Measurements from ENCODE around the gene PECR. TPM values are rescaled to one million over a fixed set of nuclear protein-coding genes. Genes with fewer than 3 reads are reported as not detected.

The PECR gene
- total RNA-seq, 1 donor from 2014 or later, result 6.0 TPM

DNA sequence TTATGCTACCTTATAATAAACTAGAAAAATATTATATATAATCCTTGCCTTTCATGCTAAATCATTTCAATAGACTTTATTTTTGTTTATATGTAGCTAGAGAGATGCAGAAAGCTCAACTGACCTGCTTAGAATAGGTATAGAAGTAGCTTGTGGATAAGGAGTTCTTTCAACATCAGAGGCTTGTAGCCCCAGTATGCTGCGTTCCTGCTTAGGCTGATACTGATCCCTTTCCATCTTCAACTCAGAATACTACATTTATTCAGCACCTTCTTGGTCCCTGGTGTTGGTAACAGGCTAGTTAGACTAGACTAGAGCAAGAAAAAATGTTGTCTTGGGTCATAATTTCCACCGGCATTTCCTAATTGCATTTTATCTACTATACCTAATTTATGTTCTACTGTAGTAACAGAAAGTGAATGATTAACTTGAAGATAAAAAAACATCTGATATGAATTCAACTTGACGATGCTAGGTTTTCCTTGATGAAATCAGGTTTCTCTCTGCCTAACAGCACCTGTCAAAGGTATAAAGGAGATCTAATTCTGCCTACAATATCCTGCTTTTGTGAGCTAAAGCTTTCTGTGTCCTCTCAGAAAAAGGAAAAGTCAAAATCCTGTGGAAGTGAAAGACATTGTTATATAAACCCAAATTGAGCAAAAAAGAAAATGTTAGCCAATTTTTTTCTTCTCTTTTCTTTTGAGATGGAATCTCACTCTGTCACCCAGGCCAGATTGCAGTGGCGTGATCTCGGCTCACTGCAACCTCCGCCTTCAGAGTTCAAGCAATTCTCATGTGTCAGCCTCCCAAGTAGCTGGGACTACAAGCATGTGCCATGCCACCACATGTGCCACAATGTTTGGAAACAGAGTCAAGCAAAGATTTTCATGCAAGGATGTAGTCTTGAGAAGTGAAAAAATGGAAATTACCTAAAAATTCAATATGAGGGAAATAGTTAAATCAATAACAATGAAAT is 5.8 kb downstream of the PECR start:
- intact Hi-C loops (cut with DNase I), result no loop called here
- ATAC-seq (ENCODE audit: poor library complexity), result no peak
- DNase-seq, result no peak

DNA sequence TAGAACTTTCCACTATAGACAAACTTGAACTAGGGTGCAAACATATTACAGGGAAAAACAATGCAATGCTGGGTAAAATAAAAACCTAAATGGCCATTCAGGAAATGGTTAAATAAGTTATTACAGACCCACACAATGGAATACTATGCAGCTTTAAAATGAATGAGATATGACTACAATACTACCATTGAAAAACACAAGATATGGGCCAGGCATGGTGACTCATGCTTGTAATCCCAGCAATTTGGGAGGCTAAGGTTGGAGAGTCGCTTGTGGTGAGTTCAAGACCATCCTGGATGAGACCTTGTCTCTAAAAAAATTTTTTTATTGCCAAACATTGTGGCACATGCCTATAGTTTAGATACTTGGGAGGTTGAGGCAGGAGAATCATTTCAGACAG is 6.8 kb downstream of the PECR start:
- intact Hi-C loops (cut with DNase I), result no loop called here
- DNase-seq, result no peak
- ATAC-seq (ENCODE audit: poor library complexity), result no peak

DNA sequence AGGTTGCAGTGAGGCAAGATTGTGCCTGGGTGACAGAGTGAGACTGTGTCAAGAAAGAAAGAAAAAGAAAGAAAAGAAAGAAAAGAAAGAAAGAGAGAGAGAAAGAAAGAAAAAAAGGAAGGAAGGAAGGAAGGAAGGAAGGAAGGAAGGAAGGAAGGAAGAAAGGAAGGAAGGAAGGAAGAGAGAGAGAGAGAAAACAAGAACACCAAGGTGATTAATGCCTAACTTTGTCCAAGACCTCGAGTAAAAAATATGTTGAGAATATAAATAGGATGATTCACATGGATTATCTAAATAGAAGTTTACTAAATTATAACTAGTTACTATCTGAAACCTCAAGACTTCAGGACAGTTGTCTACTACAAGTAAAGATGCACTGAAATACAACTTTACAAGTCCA is 7.2 kb downstream of the PECR start:
- no peak for DNase-seq
- no peak for ATAC-seq (ENCODE audit: poor library complexity)
- intact Hi-C loops (cut with DNase I), result no loop called here

DNA sequence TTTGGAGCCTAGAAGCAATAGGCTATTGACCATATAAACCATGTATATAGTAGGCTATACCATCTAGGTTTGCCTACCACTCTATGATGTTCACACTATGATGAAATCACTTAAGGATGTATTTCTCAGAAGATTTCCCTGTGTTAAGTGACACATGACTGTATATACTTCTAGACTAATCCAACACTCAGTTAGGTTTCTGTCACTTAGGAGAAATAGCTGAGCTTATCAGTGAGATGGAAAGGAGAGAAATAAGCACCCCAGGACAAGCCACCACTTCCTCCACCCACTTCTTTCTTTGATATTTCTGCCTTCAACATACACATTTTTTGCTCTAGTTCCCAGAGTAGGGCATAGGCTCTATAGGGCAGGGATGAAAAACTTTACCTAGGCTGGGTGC is 7.8 kb downstream of the PECR start:
- intact Hi-C loops (cut with DNase I), result no loop called here
- DNase-seq, result no peak
- no peak for ATAC-seq (ENCODE audit: poor library complexity)

DNA sequence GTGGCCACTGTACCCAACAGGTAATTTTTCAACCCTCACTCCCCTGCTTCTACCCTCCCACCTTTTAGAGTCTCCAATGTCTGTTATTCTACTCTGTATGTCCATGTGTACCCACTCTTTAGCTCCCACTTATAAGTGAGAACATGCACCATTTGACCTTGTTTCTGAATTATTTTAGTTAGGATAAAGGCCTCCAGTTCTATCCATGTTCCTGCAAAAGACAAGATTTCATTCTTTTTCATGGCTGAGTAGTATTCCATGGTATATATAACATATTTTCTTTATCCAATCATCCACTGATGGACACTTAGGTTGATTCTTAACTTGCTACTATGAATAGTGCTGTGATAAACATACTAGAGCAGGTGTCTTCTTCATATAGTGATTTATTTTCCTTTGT is 9.1 kb downstream of the PECR start:
- no peak for DNase-seq
- intact Hi-C loops (cut with DNase I), result no loop called here
- ATAC-seq (ENCODE audit: poor library complexity), result no peak

DNA sequence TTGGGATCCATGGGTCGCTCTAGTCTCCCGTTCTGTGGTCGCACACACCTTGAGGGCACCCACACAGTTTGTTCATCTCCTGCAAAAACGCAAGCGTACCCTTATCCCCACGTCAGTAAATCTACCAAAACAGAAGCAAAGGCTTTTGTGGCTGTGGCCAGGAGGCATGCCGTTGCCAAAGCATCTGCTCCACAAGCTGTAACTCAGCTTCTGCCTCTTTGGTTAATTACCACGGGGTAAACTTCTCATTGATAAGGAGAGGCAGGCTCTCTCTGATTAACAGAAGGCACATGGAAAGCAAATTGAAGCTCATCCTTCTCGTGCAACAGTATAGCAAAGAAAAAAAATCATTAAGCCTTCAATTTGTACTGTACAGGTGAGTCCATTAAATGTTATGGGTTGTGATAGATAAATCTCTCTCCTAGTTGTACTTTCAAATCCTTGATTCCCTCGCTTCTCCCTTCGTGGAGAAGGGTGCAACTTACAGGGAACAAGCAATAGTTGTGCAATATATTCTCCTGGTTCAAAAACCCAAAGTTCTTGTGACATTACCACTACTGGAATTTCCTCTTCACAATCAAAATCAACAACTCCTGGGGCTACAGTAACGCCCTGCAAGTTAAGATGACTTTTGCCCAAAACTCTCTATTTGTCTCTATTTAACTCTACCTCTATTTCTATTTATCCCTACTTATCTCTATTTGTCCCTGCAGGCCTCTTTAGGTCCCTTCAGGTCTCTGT is 10.3 kb downstream of the PECR start:
- DNase-seq (no peak), ATAC-seq (ENCODE audit: poor library complexity) (no peak)
- intact Hi-C loops (cut with DNase I), result no loop called here

DNA sequence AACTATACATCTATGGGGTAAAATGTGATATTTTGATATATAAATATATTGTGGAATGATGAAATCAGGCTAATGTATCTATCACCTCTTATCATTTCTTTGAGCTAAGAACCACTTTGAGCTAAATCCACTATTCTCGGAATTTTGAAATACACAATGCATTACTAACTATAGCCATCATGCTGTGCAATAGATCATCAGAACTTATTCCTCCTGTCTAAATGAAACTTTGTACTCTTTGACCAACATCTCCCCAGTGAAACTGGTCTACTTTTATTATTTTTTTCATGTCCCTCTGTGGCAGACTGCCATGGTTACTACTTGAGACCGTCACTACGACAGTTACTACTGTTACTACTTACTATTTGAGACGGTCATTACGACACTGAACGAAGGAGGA is 11.4 kb downstream of the PECR start:
- intact Hi-C loops (cut with DNase I), result no loop called here
- DNase-seq, result no peak
- no peak for ATAC-seq (ENCODE audit: poor library complexity)

DNA sequence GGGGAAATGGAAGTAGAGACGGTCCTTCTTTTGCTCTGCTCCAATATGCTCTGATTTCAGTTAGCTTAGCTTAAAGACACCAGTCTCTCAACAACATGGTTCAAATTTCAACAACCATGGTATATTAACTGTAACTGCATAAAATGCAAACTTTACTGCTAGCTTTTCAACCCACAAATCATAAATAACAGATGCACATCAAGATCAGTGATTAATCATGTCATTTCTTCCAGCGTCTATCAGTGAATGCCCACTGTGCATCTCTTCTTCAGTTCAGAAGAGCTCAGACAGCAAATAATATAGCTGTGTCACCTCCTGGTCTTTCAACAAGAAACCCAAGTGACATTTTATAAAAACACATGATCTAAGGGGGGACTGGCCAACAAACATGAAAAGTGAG is 12.6 kb downstream of the PECR start:
- intact Hi-C loops (cut with DNase I), result no loop called here
- DNase-seq, result no peak

DNA sequence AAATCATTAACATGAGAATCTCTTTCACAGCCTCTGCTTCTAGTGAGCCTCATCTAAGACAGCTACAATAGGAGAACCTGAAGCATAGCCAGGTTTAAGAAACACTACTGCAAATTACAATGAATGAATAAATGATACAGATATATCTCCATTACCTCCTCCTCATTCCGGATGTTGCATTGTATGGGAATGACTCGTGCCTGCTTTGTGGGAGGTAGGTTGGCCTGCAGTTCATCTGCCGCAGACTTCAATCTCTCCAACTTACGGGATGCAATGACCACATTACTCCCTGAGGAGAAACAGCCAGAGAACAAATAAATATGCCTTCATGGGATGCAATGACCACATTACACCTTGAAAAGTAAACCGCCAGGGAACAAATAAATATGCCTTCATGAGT is 15.4 kb downstream of the PECR start:
- intact Hi-C loops (cut with DNase I), result no loop called here
- DNase-seq (no peak), ATAC-seq (ENCODE audit: poor library complexity) (no peak)

More for the DNA sequence above, 12.6 kb downstream of the PECR start:
- no peak for ATAC-seq (ENCODE audit: poor library complexity)

DNA sequence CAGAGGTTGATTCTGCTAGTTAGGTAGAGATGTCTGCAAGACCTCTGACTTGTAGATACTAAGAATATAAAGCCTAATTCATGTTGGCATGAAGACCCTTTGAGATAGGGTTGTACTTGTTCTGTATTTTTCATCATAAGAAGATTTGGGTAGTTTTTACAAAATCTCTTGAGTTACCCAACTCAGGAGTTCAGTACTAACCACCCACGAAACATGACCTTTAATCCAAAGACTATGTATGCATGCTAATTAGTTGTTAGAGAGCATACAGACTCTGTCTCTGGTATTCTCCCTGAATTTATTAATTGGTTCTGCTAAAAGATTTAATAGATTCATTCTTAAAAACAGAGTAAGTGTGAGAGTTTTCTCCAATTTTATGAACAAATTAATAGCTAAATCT is 16.9 kb downstream of the PECR start:
- intact Hi-C loops (cut with DNase I), result no loop called here
- DNase-seq (no peak), ATAC-seq (ENCODE audit: poor library complexity) (no peak)

DNA sequence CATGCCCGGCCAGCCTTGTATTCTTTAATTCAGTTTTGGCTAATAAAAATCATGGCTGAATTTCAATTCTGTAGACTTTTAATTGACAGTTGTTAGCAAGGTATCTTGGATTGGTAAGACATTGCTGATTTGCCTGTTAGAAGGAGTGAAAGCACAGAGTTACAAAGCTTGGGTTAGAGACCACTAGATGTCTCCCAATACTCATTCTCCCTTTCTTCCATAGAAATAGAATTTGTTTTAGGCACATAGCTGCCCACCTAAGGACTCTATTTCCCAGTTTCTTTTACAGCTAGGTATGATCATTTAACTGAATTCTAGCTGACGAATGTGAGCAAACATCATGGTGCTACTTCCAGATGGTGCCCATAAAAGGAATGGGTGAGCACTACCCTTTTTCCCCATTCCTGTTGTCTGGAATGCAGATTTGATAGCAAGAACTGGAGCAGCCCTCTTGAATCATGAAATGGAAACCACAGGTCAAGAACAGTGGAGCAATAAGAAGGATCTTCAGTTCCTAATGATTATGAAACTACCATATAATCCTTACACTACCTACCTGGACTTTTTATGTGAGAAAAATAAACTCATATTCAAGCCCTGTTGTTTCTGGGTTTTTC is 17.5 kb downstream of the PECR start:
- intact Hi-C loops (cut with DNase I), result no loop called here
- DNase-seq (no peak), ATAC-seq (ENCODE audit: poor library complexity) (no peak)

DNA sequence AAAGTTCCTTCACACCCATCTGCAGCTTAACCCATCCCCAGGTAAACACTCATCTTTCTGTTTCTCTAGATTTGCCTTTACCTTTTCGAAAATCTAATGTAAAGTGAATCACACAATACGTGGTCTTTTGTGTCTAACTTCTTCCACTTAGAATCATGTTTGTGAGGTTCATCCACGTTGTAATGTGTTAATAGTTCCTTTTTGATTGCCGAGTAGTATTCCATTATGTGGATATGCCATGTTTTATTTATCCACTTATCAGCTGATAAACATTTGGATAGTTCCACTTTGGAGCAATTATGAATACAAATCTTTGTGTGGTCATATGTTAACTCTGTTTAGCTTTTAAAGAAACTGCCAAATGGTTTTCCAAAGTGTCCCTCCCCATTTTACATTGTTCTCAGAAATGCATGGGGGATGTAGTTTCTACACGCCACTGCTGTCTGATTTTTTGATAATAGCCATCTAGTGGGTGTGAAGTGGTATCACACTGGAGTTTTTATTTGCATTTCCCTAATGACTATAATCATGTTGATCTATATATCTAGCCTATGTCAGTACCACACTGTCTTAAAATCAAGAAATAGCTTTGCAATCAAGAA is 22.3 kb downstream of the PECR start:
- no peak for DNase-seq
- intact Hi-C loops (cut with DNase I), result no loop called here
- no peak for ATAC-seq (ENCODE audit: poor library complexity)

DNA sequence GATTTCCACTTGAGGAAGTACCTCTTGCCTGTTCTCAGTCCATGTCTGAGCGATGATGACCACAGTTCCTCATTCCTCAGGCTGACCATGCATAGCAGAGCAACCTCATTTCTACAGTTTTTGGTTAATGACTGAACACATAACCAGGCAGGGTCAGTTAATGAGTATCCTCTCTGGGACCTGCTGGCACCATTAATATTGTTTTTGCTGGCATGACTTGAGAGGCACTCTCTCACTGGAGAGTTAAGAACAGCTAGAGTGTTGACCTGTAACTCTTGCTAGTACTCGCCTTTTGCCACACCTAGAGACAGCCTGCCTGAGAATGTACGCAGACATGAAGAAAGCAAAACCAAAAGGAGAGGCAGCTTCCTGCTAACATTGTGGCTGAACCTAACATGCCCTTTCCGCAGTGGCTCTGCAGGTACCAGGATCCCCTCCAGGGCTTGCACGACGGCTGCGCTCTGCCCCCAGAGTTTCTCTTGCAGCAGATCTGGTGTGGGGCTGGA is 23.9 kb downstream of the PECR start:
- ATAC-seq (ENCODE audit: poor library complexity), result no peak

DNA sequence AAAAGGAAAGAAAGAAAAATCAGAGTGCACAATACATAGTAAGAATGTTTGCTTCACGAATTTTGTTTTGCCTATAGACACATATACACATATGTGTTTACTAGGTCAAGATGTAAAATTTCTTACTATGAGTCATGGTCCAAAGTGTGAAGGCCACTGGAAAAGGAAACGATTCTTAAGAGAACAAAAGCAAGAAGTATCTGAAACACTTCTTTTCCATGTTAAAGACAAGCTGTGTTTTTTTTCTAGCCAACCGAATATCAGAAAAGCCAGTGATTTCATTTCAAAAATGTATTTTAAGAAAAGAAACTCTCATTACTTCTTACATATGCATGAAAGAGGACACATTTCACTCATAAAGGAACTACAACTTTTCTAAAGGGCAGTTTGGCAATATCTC is 24.9 kb downstream of the PECR start:
- ATAC-seq (ENCODE audit: poor library complexity) (no peak), DNase-seq (no peak)
- intact Hi-C loops (cut with DNase I), result no loop called here

More for the DNA sequence above, 23.9 kb downstream of the PECR start:
- DNase-seq, result no peak
- intact Hi-C loops (cut with DNase I), result no loop called here

DNA sequence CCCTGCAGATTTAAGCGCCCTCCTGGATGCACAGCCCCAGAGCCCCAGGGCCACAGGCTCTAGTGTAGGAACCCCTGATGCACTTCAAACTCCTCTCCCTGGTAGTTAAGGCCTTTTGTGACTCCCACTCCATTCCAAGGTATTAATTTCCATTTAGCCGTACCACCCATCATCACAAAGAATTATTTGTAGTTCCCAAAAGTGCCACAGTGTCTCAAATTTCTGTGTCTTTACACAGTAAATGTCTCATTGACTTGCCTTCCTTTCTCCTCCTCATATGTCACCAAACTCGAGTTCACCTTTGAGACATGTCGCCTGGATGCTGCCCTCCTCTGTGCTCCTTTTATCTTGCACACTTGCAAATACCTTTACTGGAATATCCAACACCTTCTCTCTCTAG is 25.9 kb downstream of the PECR start:
- no peak for DNase-seq
- intact Hi-C loops (cut with DNase I), result no loop called here
- ATAC-seq (ENCODE audit: poor library complexity), result no peak

DNA sequence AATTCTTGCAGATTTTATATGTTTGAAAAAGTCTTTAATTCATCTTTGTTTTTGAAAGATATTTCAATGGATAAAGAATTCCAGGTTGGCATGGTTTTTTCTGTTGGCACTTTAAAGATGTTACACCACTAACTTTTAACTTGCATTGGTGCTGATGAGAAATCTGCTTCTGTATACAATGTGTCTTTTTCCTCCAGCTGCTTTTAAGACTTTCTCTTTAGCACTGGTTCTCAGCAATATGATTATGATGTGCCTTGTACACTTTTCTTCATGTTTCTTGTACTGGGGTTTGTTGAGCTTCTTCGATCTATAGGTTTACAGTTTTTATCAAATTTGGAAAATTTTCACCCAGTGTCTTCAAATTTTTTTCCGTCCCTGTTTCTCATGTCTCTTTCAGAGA is 29.2 kb downstream of the PECR start:
- DNase-seq, result no peak
- ATAC-seq (ENCODE audit: poor library complexity), result no peak
- intact Hi-C loops (cut with DNase I), result no loop called here

DNA sequence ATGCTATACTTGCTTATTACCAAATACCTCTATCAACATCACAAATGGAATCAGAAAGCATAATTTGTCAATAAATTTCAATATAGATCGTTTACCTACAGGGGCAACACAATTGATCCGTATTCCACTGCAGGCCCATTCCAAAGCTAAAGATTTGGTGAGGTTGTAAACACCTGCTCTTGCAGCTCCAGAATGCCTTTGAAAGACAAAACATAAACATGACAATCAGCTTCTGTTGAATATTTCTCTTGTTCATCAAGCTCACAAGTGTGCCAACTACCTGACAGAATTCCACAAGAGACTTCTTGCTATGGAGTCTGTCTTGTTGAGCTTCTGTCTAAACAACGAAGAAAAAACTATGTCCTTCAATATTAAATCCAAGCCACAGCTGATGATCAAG is 30.3 kb downstream of the PECR start:
- intact Hi-C loops (cut with DNase I), result no loop called here
- DNase-seq (no peak), ATAC-seq (ENCODE audit: poor library complexity) (no peak)

DNA sequence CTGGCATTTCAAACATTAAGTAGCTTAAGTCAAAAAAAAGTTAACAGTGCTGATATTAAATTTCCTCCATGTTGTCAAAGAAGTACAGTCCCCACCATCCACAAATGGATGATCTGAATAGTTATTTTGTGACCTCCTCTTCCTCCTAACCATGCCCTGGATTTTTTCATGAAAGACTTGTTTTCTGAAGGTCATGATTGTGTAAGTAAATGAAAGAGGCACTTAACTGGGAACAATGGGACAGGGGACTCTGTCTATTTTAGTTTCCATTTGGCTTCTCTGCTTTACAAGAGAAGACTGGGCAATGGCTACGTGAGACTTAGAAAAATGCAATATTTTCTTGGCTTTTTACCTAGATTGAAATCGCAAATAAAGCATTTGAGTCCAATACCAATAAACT is 32.2 kb downstream of the PECR start:
- ATAC-seq (ENCODE audit: poor library complexity) (no peak), DNase-seq (no peak)
- intact Hi-C loops (cut with DNase I), result no loop called here

DNA sequence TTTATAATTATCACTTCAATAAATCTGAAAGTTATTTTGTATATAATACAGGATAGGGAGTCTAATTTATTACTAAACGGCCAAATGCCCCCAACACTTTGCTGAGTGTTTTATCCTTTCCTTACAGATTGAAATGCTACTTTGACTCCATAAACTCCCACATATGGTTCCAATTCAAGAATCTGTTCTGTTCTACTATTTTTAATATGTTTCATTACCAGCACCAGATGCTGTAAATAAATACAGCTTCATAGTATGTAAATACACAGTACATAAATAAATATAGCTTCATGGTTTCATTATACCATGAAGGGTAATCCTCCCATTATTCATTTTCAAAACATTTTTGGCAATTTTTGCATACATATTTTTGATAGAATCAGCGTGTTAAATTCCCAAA is 34.2 kb downstream of the PECR start:
- intact Hi-C loops (cut with DNase I), result no loop called here
- no peak for ATAC-seq (ENCODE audit: poor library complexity)

More for the DNA sequence above, 34.2 kb downstream of the PECR start:
- no peak for DNase-seq

Measured in Right ventricle myocardium superior (tissue), 1 donor.